AG09319 (cell line): ENCODE data around the gene BID.

ENCODE experiments used
- DNase-seq: peaks from one replicate; pipeline ENCODE4 v3.0.0-alpha.2; 2010; ENCODE audit warnings: low read depth; ENCODE audit errors: extremely low read depth
- TF ChIP-seq, protein P1 (sequence below): IDR thresholded peaks from 2 replicates; pipeline ENCODE4 v1.5.1; 2011; ENCODE audit warnings: low read depth, mild to moderate bottlenecking, inconsistent platforms, low read length, moderate library complexity

The BID gene

GRCh38 chr22:17774206-17774925 lies at the start of gene BID:
Gene BID (minus strand): TSS chr22:17774469. CDS start chr22:17750116, 24,353 bp downstream.
- TF ChIP-seq, protein P1, sequence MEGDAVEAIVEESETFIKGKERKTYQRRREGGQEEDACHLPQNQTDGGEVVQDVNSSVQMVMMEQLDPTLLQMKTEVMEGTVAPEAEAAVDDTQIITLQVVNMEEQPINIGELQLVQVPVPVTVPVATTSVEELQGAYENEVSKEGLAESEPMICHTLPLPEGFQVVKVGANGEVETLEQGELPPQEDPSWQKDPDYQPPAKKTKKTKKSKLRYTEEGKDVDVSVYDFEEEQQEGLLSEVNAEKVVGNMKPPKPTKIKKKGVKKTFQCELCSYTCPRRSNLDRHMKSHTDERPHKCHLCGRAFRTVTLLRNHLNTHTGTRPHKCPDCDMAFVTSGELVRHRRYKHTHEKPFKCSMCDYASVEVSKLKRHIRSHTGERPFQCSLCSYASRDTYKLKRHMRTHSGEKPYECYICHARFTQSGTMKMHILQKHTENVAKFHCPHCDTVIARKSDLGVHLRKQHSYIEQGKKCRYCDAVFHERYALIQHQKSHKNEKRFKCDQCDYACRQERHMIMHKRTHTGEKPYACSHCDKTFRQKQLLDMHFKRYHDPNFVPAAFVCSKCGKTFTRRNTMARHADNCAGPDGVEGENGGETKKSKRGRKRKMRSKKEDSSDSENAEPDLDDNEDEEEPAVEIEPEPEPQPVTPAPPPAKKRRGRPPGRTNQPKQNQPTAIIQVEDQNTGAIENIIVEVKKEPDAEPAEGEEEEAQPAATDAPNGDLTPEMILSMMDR, result no peak
- DNase-seq, result no peak

GRCh38 chr22:17823964-17824363 lies 49.7 kb upstream of the BID start:
- DNase-seq, result no peak
- TF ChIP-seq, protein P1, result no peak

- no peak for DNase-seq
- TF ChIP-seq, protein P1, result no peak
Observed at GRCh38 chr22:17823226-17823625, 49.0 kb upstream of the BID start.

DNA sequence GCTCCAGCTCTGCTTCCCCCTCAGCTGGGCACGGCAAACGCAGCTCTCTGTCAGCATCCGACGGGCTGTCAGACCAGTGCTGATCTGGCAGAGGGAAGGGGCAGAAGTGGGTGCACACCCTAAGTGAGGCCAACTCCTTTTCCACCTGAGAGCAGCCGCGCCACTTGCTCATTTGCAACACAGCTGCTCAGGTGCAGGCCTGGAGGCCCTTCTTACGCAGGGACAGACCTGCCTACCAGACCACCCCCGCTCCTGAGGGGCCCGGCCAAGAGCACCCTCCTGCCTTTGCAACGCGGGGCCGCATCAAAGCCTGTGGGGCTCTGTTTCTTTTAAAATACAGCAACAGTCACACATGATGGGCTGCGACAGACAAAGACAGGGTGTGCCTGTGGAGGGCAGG lies 47.8 kb upstream of the BID start:
- DNase-seq, result no peak
- TF ChIP-seq, protein P1, result no peak

DNA sequence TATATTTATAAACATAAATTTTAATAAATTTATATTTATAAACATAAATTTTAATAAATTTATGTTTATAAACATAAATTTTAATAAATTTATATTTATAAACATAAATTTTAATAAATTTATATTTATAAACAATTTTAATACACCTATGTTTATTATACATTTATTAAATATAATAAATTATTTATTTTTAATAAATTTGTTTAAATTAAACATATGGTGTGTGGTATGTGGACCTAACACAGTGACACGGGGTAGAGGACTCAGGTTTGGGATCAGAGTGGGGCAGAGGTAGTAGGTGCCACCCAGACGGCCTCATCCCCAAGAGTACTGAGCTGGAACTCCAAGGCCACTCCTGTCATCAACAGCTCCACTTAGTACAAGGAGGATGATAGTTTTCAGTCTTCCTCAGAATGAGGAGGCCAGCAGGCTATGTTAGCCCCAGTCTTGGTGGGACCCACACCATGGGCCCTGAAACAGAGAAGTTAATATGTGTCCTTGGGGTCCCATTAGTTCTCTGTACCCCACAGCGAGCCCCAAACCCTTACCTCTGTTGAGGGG lies 46.7 kb upstream of the BID start:
- no peak for DNase-seq
- TF ChIP-seq, protein P1, result no peak

GRCh38 chr22:17818649-17819048 lies 44.4 kb upstream of the BID start:
- TF ChIP-seq, protein P1, result no peak
- no peak for DNase-seq

DNA sequence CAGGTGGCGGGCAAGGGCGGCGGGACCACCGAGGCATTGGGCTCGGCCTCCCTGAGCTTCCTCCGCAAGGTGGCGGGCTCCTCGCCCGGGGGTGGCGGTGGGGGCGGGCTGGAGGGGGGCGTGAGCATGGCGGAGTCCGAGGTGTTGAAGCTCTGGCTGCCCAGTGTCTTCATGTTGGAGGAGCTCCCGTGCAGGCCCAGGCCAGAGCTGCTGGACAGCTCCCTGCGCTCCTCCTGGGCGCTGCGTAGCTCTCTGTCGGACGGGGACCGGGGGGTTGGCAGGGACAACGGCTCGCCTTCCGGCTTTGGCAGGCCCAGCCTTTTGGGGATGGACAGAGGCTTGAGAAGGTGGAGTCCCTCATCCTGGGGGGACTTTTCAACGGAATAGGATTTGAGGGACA lies 43.9 kb upstream of the BID start:
- TF ChIP-seq, protein P1, result no peak
- DNase-seq, result no peak
